Epithelial cell of esophagus (primary cell): Measurements from ENCODE around the gene KIR2DL3.
"Not testable (repeated sequence)": the region's sequence is repeated elsewhere in the genome, so short reads cannot be mapped to it uniquely, and the experiment has no call there.

Source experiments
- DNase-seq: peaks from one replicate; pipeline ENCODE4 v3.0.0; 2010; ENCODE audit warnings: low read depth
- H3K4me3 ChIP-seq: 2 replicates; pipeline ENCODE4 v1.5.1; 2011; ENCODE audit warnings: mild to moderate bottlenecking, low read length, control low read depth
- TF ChIP-seq, protein P1 (sequence below): IDR thresholded peaks from 2 replicates; pipeline ENCODE4 v1.5.1; 2011; ENCODE audit warnings: low read depth, mild to moderate bottlenecking, low read length, control low read depth, inconsistent platforms; ENCODE audit not compliant: insufficient read depth; ENCODE audit errors: missing control alignments

The KIR2DL3 gene

DNA sequence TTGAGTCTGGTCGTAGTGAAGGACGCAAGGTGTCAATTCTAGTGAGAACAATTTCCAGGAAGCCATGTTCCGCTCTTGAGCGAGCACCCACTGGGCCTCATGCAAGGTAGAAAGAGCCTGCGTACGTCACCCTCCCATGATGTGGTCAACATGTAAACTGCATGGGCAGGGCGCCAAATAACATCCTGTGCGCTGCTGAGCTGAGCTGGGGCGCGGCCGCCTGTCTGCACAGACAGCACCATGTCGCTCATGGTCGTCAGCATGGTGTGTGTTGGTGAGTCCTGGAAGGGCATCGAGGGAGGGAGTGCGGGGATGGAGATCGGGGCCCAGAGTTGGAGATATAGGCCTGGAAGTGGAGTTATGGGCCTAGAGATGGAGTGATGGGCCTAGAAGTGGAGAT lies at the start of gene KIR2DL3:
KIR2DL3 (plus strand) TSS at position 208 of the 400 bp plus-strand sequence; CDS start at position 241, 33 bp downstream.
- DNase-seq = not testable (repeated sequence)

DNA sequence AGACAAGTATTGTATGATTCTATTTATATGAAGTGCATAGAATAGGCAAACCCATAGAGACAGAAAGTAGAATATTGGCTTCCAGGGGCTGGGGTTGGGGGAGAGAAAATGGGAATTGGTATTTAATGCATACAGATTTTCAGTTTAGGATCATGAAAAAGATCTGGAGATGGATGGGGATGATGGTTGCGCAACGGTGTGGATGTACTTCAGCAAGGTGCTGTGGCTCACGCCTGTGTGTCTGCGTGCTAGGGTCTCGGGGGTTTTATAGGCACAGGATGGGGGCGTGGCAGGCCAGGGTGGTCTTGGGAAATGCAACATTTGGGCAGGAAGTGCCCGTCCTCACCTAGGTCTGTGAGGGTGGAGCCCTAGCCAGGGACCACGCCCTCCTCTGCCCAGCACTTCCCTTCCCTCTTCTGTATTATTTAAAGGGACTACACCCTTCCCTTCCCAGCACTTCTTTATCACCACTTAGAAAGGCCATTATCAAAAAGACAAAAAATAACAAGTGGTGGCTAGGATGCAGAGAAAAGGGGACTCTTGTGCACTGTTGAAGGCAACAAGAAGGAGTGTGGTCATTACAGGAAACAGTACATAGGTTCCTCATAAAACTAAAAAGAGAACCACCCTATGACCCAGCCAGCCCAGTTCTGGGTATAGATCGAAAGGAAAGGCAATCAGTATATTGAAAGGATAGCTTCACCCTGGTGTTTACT lies 46.6 kb upstream of the KIR2DL3 start:
- DNase-seq = no peak
- TF ChIP-seq, protein P1, sequence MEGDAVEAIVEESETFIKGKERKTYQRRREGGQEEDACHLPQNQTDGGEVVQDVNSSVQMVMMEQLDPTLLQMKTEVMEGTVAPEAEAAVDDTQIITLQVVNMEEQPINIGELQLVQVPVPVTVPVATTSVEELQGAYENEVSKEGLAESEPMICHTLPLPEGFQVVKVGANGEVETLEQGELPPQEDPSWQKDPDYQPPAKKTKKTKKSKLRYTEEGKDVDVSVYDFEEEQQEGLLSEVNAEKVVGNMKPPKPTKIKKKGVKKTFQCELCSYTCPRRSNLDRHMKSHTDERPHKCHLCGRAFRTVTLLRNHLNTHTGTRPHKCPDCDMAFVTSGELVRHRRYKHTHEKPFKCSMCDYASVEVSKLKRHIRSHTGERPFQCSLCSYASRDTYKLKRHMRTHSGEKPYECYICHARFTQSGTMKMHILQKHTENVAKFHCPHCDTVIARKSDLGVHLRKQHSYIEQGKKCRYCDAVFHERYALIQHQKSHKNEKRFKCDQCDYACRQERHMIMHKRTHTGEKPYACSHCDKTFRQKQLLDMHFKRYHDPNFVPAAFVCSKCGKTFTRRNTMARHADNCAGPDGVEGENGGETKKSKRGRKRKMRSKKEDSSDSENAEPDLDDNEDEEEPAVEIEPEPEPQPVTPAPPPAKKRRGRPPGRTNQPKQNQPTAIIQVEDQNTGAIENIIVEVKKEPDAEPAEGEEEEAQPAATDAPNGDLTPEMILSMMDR = no peak
- no peak overlapping the region for H3K4me3 ChIP-seq

More for the DNA sequence above, at the start of gene KIR2DL3:
- not testable (repeated sequence) for H3K4me3 ChIP-seq

DNA sequence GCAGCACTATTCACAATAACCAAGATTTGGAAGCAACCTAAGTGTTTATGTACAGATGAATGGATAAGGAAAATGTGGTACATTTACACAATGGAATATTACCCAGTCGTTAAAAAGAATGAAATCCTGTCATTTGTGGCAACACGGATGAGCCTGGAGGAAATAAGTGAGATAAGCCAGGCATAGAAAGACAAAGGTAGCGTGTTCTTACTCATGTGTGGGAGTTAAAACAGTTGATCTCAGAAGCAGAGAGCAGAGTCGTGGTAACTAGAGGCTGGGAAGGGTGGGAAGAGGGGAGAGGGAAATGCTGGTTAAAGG lies 46.1 kb upstream of the KIR2DL3 start:
- TF ChIP-seq, protein P1 = no peak
- no peak for DNase-seq
- no peak overlapping the region for H3K4me3 ChIP-seq

DNA sequence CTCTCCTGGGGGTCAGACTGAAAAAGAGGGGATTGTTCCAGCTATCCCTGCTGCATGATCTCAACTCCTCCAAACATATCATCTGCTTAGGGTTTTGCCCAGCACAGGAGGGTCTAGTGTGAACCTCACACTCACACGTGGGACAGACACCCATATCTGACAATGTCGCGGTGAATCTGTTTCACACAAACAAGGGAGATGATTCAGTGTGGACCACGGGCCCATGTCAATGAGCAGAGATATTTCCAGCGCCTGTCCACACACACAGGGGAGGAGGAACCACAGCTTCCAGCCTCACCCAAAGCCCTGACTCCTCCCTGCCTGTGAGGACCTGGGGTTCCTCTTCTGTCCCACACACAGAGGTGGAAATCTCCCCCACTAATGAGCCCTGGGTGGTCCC lies 43.7 kb upstream of the KIR2DL3 start:
- DNase-seq = no peak
- TF ChIP-seq, protein P1 = no peak
- no peak overlapping the region for H3K4me3 ChIP-seq

DNA sequence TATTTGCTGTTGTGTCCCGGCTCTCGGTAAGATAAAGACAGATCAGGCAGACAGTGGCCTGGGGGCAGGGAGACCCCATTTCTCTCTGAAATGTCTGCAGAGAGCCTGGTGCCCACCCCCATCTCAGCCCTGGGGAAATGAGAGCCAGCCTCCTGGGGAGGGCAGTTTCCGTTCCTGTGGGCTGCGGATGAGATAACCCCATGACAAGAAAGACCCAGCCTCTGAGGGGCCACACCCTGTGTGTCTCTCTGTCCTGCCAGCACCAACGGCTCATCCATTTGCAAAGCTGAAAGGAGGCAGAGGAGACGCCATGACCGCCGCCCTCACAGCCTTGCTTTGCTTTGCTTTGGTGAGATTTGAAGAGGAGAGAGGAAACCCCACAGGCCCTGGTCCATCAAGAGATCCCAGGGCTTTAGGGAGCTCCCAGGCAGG lies 42.2 kb upstream of the KIR2DL3 start:
- no peak for DNase-seq
- H3K4me3 ChIP-seq = no peak overlapping the region
- TF ChIP-seq, protein P1 = no peak

DNA sequence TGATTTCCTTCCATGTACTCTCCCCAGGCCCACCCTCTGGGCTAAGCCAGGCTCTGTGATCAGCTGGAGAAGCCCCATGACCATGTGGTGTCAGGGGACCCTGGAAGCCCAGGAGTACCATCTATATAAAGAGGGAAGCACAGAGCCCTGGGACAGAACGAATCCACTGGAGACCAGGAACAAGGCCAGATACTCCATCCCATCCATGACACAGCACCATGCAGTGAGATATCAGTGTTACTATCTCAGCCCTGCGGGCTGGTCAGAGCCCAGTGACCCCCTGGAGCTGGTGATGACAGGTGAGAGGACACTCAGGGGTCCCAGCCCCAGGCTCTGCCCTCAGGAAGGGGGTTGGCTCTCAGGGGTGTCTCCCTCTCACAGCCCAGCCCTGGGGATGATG lies 41.5 kb upstream of the KIR2DL3 start:
- TF ChIP-seq, protein P1 = no peak
- no peak for DNase-seq
- H3K4me3 ChIP-seq = no peak overlapping the region

DNA sequence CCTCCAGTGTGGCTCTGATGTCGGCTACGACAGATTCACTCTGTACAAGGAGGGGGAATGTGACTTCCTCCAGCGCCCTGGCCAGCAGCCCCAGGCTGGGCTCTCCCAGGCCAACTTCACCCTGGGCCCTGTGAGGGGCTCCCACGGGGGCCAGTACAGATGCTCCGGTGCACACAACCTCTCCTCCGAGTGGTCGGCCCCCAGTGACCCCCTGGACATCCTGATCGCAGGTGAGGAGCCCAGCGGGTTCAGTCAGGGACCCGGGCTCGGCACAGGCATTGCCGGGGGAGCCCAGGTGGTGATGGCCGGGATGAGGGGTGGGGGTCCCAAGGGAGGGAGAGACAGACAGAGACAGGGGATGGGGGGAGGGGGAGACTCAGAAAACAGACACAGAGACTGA lies 40.6 kb upstream of the KIR2DL3 start:
- not testable (repeated sequence) for H3K4me3 ChIP-seq, DNase-seq

DNA sequence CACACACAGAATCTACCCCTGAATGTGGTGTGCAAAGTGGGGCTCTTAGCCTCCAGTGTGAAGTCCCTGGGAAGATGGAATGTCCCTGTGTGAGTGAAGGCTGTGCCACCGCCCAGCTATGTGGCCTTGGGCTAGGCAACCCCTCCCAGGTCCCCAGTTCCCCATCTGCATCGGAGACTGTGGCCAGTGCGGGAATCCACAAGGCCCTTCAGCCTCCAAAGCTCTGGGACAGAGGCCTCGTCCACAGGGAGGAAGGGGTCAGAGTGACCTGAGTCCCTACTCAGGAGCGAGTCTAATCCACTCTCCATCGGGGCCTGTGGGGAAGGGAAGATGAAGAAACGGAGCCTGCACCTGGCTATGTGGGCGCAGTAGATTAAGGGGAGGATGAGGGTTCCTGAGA lies 33.4 kb upstream of the KIR2DL3 start:
- TF ChIP-seq, protein P1 = no peak
- H3K4me3 ChIP-seq = no peak overlapping the region
- DNase-seq = no peak
